Activated T-helper 1 cell treated with Interleukin-2 at 50 U/mL for 16 hours (primary cell): Measurements from ENCODE around the gene FIBCD1.

Source experiments
- DNase-seq: peaks from one replicate; pipeline ENCODE4 v3.0.0-alpha.2; 2020; ENCODE audit warnings: low read depth

FIBCD1 gene

DNA sequence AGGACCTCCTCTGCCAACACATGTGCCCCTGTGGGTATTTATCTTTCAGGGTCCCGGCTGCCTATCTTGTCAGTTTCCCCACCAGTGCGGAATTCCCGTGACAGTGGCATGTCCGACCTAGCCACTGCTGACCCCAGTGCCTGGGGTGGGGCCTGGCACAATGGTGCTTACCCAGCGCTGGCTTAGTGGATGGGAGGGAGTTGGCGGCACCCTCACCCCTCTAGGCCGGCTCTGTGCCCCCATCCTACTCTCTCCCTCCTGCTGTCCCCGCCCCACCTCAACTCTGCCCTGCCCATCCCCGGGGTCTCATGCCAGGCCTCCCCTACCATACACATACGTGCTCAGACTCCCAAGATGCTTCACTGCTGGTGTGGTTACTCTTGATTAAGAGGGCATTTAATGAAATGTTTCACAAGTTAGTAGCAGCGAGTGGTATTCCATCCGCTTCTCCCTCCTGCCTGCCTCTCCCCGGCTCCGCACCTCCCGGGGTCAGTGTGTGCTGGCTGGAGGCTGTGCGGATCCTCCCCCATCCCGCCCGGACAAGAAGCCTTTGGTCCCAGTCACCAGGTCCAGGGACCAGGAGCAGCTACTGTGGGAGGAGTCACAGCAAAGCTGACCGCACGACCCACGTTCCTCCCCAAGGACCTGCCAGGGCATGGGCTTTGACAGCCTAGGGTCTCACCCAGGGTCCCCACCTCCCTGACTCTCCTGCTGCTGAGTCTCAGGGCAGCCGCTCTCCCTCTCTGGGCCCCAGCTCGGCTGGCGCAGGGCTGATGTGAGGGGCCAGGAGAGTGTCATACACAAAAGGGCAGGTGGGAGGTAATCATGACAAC, 32.9 kb downstream of the FIBCD1 start:
- no peak for DNase-seq

DNA sequence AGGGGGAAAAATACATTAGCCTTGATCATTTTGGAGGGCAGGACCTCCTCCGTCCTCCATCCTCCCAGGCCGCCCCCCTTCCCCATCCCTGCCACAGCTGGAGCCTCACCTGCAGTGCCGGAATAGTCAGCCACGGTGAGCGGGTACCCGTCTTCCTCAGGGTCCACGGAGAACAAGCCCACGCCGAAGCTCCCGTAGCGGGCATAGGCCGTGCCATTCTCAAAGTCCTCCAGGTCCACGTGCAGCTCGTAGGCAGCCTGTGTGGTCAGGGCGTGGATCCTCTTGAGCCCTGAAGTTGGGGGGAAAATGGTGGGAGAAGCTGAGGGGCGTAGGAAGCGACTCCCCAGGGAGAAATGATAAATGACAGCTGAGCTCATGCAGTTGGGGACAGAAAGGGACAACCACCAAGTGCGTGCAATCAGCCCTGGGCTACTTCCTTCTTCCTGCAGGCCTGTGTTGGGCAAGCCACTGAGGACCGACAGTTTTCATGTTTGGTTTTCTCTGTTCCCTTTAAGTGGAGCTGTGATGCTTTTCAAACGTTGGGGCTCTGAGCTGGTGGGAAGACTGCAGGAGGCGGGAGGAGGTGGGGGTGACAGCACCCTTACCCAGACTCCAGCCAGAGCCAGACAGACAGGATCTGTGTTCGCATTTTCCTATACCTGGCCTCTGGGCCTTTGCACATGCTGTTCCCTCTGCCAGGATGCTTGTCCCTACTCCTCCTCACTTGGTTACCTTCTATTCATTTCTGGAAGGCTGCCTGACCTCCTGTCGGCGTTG, 33.7 kb downstream of the FIBCD1 start:
- DNase-seq, result no peak

DNA sequence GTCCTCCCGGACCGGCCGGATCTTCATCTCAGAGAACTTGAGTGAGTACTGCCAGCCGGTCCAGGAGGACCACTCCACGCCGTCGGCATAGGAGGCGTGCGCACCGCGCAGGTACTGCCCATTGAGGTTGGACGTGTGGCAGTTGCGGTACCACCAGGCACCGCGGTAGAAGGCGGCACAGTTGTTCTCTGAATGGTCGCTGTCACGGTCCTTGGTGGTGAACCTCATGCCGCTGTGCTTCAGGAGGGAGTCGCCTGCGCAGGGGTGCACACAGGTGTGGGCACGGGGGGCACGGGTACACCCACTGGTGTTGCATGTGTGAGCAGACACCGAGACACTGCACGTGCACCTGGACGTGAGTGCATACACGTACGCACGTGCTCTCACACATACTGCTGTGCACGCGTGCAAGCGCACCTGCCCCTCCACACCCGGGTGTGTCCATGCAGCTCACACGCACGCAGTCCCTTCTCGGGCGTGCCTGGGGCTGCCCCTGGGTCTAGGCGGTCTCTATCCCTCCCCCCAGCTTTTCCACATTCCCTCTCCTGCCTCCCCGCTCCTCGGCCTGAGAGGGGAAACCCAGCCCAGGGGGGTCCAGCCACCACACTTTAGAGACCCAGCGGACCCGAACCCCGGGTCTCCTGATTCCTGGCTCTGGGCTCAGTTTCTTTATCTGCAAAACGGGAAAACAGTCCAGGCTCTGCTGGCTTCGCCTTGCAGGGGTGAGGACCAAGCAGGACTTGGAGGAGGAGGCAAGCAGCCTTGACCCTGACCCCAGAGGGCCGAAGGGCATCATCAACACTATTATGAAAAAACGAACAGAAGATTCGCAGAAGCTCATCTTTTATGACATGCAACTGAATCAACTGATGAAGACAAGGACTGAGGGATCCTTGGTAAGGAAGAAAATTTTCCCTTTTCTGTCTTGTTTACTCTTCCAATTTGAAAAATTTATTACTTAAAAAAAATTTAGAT, 34.7 kb downstream of the FIBCD1 start:
- DNase-seq, result no peak

DNA sequence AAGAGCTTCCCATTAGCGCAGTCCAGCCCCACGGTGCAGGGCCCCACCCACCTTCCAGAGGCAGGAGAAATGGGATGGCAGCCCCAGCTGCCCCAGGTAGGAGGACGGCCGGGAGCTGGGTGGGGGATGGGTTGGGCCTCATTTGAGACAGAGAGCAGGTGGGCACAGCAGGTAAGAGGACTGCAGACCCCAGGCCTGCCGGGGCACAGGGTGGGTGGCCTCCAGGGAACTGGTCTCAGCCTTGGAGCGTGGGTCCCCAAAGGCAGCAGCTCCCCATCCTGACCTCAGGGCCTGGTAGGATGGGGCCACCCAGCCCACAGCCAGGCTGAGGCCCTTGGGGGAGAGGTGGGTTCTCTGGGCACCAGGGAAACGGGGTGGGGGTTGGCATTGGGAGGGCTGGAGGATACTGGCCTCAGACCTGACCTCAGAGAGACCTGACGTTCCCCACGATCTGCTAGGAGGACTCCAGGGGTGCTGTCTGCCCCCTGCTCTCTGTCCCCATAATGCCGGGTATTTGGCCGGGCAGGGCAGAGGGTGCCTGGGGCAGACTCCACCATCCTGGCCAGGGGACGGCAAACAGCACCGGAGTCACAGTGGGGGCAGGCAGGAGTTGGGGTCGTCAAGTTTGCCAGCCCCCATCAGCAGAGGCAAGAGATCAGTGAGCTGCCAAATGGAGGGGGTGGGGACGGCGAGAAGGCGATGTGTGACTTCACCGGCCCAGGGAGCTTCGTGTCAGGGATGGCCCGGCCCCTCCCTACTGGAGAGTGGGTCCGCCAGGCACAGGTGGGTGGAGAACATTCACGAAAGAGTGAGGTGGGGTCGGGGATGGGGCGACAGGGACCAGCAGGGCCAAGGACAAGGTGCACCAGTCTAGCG, 35.6 kb downstream of the FIBCD1 start:
- no peak for DNase-seq

- DNase-seq, result no peak
Observed at GRCh38 chr9:130902204-130903185, 36.6 kb downstream of the FIBCD1 start.

DNA sequence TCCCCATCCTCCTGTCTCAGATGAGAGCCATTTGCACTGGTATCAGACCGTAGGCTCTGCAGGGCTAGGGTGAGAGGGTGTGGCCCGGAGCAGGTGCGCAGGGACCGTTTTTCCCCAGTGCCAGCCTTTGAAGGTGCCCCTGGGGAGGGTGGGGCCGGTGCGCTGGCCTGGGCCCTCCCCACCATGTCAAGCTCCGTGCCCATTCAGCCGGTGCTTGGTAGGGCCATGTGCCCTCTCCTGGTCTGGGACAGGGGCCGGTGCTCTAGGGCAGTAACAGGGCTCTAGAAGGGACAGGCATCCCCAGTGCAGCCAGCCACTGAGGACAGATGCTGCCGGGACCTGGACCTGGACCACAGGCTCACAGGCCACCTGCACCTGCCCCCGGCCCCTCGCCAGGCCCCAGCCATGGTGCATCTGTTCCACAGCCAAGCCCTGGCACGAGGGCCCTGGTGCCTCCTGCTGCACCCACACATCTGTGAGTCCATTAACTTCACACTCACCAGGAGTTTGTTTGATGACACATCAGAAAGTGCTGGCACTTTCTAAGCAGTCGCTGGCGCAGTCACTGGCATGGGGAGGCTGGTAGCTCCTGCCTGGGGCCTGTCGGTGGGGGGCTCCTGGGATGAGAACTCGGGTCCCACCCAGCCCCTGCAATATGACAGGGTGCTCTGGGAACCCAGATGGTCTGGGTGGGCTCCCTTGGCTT, 37.4 kb downstream of the FIBCD1 start:
- DNase-seq, result no peak

GRCh38 chr9:130900701-130901497, 38.1 kb downstream of the FIBCD1 start:
- DNase-seq, result no peak

DNA sequence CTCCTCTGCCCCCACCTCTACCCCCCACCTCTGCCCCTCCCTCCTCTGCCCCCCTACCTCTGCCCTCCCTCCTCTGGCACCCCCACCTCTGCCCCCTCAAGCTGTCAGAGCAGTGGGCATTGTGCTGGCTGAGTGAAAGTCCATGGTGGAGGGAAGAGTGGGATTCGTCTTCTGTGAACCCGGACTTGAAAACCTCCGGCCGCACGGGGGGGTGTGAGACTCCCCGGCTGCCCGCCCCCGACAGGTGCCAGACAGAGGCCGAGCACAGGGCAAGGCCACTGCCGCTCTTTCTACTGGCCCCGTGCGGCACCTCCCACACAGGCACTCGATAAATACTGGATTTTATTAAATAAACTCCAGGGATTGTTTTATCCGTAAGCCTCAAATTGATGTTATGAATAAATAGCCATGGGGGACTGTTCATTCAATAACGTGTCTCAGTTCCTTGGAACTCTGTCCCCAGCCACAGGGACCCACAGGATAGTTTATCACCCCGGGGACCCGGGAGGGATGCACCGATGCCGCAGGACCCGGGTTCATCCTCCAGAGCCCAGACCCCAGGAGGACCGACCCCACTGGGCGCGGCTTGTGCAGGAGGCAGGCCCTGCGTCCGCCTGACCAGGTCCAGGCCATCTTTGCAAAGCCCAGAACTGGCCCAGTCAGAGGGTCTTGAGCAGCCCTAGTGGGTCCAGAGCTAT, 39.8 kb downstream of the FIBCD1 start:
- no peak for DNase-seq

DNA sequence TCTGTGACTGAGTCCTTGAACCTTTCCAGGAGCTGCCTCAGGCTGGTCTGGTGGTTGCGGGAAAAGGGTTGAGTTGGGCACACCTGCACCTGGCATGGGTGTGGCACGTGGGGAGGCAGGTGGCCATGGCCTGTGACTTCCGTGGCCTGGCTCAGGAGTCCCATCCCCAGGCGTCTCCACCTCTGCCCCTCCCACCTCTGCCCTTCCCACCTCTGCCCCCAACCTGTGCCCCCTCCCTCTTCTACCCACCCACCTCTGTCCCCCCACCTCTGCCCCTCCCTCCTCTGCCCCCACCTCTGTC, 40.5 kb downstream of the FIBCD1 start:
- DNase-seq, result no peak

DNA sequence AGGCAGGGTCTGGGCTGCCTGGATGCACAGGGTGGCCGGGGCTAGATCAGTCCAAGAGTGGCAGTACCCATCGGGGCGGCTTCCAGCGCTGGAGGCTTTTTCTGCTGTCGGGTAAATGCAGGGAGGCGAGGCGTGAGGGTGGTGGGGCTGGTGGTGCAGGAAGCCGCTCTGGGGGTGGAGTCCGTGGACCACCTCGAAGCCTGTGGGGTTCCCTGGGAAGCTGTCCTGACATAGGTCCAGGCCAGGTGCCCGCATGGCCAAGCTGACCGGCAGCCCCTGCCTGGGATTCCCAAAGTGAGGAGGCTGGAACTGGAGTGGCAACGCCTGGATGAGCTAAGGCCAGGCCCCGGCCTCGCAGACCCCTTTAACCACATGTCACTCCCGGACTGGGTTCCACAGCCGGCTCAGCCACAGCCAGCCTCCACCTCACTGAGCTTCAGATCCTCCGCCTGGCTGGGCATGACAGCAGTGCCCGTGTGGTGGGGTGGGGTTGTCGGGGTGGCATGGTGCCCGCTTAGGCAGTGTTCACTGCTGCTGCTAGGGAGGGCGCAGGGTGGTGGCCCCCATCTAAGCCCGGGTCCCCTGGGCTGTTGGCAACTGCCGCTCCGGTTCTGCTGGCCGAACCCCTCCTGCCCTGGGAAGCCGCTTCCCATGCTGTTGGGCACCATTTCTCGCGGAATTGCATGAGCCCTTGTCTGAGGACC, 41.0 kb downstream of the FIBCD1 start:
- DNase-seq, result no peak

DNA sequence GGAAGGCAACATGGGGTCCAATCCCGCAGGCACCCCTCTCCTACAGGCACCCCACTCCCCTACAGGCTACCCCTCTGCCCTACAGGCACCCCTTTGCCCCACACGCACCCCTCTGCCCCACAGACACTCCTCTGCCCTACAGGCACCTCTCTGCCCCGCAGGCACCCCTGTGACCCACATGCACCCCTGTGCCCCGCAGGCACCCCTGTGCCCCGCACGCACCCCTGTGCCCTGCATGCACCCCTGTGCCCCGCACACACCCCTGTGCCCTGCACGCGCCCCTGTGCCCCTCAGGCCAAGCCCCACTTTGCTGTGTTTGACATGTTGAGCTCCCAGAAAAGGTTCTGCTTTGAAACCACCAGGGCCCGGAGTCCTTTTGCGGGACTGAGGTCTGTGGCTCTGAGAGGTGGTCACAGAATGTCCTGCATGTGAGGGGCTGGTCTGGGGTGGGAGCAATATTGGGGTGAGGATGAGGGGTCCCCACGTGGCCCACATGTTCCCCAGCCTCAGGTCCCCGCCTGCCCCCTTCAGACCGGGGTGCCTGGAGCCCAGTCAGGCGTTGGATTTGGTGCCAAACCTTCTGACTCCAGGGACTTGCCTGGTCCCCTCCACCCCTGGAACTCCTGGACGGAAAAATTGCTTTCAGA, 41.8 kb downstream of the FIBCD1 start:
- DNase-seq, result no peak

DNA sequence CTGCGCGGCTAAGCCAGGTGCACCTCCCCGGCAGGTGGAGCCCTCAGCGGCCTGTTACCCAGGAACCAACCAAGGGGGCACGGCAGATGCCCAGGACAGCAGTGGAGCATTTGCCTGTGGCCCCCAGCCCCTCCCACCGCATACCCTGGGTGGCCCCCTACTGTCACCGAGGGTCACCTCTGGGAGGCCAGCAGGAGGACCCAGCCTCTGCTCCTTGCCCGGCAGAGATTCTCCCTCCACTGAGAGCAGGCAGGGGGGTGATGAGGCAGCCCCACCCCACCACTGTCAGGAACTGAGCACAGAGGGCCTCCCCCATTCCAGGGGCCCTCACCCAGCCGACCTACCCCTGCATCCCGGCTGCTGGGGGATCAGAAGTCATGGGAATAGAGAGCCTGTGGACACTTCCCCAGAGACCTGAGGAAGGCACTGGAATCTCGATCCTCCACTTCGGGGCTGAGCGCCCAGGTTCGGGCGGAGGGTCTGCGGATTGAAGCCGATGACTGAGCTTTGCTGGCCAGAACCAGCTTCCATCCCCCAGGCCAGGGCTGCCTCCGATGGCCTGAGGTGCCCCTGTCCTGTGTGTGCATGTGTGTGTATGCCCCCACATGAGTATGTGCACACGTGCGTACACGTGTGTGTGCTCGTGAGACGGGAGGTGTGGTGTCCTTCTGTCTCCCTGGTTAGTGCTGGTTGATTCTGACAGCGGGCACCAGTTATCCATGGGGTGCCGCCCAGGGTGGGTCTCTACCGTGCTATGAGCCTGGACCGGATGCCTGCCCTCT, 42.6 kb downstream of the FIBCD1 start, which contains the start of gene QRFP:
Gene QRFP, minus strand, starts transcription at position 580 of the 782 bp plus-strand sequence. CDS start 2,974 bp downstream, outside the sequence.
- DNase-seq, result no peak

DNA sequence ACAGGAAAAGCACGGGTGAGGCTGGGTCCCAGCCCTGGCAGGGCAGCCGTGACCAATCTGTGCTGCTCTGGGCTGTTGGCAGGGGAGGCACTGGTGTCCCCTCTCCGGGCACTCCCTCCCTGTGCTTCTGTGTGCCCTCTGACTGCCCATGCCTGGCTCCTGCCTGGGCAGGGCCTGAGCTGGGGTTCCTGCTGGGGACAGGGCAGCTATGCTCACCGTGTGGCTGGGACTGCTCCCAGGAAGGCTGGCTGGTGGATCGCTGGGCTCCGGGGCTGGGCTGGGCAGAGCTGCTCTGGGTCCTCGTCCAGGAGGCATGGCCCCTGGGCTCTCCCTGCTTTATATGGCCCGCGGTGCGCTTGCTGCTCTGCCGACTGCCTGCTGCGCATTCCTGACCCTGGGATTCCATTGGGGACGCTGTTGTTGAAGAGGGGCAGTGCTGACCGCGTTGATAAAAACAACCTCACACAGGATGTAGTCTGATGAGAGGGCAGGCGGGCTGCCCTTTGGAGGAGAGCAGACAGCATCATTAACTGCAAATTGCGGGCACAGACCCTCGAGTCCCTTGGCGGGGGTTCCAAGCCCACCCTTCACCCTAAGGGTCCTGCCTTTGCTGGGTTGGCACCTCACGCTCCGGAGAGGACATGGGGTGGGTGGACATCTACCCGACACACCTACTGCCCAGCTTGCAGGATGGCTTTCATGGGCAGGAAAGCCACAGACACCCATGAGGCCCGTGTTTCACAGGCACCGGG, 43.4 kb downstream of the FIBCD1 start:
- no peak for DNase-seq

DNA sequence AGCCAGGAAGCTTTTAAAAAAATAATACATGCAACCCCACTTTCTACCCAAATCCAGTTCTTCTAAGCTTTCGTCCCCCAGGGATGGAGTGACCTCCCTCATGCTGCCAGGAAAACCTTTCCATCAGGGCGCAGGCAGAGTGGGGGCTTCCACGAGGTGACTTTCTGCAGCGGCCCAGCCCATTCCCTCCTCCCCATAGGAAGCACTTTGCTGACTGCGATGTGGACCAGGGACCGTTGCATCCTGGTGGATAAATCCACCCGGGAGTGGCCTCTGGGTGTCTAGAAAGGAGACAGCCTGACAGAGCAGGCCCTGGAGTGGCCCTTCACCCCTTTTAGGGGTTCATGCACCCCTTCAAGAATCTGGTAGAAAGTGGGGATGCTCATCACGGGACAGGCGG, 44.0 kb downstream of the FIBCD1 start:
- DNase-seq, result no peak

- DNase-seq, result no peak
Observed at GRCh38 chr9:130894546-130894945, 44.5 kb downstream of the FIBCD1 start.
